Thoracic aorta (tissue), 2 donors: ENCODE data around the gene PCP2. TPM values are rescaled to one million over a fixed set of nuclear protein-coding genes. Genes with fewer than 3 reads are reported as not detected.

ENCODE experiments used
- ATAC-seq: fragments of 150-250 bp; one replicate; pipeline ENCODE4 v1.8.0; 2017; ENCODE audit warnings: low read depth; ENCODE audit not compliant: insufficient number of reproducible peaks, low FRiP score
- DNase-seq: peaks from one replicate; pipeline ENCODE4 v3.0.0-alpha.2; 2020; ENCODE audit warnings: low spot score
- H3K27ac ChIP-seq, 2 donors: fragments of 200-600 bp; sonication (generic); 1 replicate in 1 of 2; 2 replicates in 1 of 2; pipeline ENCODE4 v1.5.1; 2016; ENCODE audit warnings: mild to moderate bottlenecking in 2 of 2, moderate library complexity in 2 of 2
- H3K27me3 ChIP-seq: fragments of 200-600 bp; sonication (generic); replicated peaks from 2 replicates; pipeline ENCODE4 v1.6.0; 2016; ENCODE audit warnings: mild to moderate bottlenecking; ENCODE audit not compliant: insufficient read depth
- H3K36me3 ChIP-seq: fragments of 200-600 bp; sonication (generic); one replicate; pipeline ENCODE4 v1.5.1; 2016
- H3K4me1 ChIP-seq, 2 donors: fragments of 200-600 bp; sonication (generic); 1 replicate in 1 of 2; 2 replicates in 1 of 2; pipeline versions ENCODE4 v1.5.1 to v1.6.0; 2016; ENCODE audit warnings: low read depth in 2 of 2, mild to moderate bottlenecking in 1 of 2; ENCODE audit not compliant: control insufficient read depth in 1 of 2
- H3K4me3 ChIP-seq: fragments of 200-600 bp; sonication (generic); 2 replicates; pipeline ENCODE4 v1.5.1; 2016; ENCODE audit warnings: mild to moderate bottlenecking
- H3K9me3 ChIP-seq: fragments of 200-600 bp; sonication (generic); 2 replicates; pipeline ENCODE4 v1.5.1; 2016
- total RNA-seq, 2 donors: library from RNA; depleted of rRNA; stranded (reverse); fragments of >200 nt; gene quantifications; one replicate each; pipeline versions ENCODE4 v1.1.0 to v1.2.3, GENCODE V29; 2016
- TF ChIP-seq, protein P1 (sequence below): fragments of 200-600 bp; sonication (generic); IDR thresholded peaks from one replicate; pipeline ENCODE4 v1.5.1; 2019; ENCODE audit warnings: antibody characterized with exemption

Gene PCP2
- total RNA-seq, 2 donors from 2014 or later, result not detected

DNA sequence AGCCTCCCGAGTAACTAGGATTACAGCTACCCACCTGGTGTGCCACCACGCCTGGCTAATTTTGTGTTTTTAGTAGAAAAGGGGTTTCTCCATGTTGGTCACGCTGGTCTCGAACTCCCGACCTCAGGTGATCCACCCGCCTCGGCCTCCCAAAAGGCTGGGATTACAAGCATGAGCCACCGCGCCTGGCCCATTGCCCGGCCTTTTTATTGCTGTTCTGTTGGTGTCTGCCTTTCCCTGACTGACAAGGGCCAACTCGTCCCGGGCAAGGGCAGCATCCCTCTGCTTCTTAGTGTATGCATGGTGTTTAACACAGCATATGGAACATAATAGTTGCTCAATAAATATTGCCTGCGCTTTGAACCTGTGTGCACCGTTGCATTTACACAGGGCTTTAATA is 29.1 kb upstream of the PCP2 start:
- no peak for ATAC-seq
- no peaks in the 10 kb centered on the region for H3K27me3 ChIP-seq
- TF ChIP-seq, protein P1, sequence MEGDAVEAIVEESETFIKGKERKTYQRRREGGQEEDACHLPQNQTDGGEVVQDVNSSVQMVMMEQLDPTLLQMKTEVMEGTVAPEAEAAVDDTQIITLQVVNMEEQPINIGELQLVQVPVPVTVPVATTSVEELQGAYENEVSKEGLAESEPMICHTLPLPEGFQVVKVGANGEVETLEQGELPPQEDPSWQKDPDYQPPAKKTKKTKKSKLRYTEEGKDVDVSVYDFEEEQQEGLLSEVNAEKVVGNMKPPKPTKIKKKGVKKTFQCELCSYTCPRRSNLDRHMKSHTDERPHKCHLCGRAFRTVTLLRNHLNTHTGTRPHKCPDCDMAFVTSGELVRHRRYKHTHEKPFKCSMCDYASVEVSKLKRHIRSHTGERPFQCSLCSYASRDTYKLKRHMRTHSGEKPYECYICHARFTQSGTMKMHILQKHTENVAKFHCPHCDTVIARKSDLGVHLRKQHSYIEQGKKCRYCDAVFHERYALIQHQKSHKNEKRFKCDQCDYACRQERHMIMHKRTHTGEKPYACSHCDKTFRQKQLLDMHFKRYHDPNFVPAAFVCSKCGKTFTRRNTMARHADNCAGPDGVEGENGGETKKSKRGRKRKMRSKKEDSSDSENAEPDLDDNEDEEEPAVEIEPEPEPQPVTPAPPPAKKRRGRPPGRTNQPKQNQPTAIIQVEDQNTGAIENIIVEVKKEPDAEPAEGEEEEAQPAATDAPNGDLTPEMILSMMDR, result no peak

DNA sequence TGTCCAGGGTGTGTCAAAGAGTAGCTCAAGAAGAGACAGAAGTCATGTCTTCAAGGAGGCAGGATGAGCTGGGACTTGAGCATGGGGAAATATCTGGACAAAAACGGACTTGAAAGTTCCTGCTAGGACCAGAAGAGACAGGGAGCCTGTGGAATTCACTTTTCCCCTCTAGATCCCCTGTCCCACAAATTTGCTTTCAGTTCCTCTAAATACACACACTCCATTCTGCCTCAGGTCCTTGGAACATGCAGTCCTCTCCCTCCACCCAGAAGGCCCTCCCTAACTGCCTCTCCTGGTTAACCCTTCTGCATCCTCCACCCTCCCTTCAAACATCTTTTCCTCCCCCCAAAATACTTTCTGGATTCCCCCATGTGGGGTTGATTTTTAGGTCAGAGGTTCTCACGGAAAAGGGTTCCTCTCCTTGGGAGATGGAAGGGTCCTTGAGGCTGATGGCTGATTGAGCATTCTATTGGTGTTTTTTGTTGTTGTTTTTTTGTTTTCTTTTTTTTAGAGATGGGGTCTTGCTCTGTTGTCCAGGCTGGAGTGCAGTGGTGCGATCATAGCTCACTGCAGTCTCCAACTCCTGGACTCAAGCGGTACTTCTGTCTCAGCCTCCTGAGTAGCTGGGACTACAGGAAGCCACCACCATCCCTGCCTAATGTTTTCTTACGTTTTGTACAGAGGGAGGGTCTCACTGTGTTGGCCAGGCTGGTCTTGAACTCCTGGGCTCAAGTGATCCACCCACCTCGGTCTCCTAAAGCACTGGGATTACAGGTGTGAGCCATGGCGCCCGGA is 28.4 kb upstream of the PCP2 start:
- Histone ChIP-seq H3K4me1 (no peaks in the 10 kb centered on the region), H3K27ac (no peak overlapping the region), H3K4me3 (no peak overlapping the region), H3K36me3 (no peaks in the 10 kb centered on the region), H3K27me3 (no peaks in the 10 kb centered on the region), H3K9me3 (no peaks in the 10 kb centered on the region)
- ATAC-seq (no peak), DNase-seq (no peak)
- TF ChIP-seq, protein P1, result no peak

More for the DNA sequence above, 29.1 kb upstream of the PCP2 start:
- Histone ChIP-seq H3K36me3 (no peaks in the 10 kb centered on the region), H3K27ac (no peak overlapping the region), H3K4me3 (no peak overlapping the region), H3K4me1 (no peaks in the 10 kb centered on the region), H3K9me3 (no peaks in the 10 kb centered on the region)
- no peak for DNase-seq

DNA sequence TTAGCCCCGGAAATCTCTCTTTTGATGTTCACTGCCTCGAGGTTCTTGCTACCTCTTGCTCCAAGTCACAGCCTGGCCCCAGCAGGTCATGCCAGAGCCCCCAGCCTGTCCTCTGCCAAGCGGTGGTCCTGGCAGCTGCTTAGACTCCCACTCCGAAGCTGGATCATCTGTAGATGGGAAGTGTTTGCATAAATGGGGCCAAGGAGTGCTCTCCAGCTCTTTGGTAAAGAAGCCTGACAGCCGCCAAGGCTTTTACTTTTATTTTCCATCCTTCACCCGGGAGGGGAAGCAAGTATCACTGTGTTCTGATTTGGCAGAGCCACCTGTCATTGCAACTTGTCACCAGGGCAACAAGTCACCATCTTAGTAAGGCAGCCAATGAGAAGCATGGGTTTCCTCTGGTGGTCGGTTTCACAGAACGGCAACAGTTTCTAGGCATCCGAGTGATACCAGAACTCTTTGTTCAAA is 24.7 kb upstream of the PCP2 start:
- TF ChIP-seq, protein P1, result no peak
- no peak for ATAC-seq
- DNase-seq, result no peak
- Histone ChIP-seq H3K27me3 (no peaks in the 10 kb centered on the region), H3K4me3 (no peak overlapping the region), H3K9me3 (no peaks in the 10 kb centered on the region), H3K4me1 (no peaks in the 10 kb centered on the region), H3K27ac (no peak overlapping the region), H3K36me3 (no peaks in the 10 kb centered on the region)

DNA sequence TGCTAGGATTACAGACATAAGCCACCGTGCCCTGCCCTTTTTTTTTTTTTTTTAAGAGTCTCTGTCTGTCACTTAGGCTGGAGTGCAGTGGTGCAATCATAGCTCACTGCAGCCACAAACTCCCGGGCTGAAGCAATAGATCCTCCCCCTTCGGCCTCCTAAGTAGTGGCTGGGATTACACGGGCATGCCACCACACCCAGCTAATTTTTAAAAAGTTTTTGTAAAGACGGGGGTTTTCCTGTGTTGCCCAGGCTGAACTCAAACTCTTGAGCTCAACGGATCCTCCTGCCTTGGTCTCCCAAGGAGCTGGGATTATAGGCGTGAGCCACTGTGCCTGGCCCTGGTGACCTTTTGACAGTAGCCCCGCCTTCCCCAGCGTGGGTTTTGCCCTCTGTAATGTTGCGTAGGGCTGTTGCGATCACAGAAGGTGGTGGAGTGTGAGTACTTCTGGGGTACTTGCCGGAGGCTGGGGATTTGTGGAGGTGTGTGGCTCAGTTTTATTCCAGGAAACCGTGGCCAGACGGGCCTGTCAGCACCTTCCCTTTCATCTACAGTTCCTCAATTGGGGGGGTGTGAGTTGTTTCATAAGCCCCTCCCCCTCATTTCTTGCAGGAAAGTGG is 23.7 kb upstream of the PCP2 start:
- Histone ChIP-seq H3K4me3 (no peak overlapping the region), H3K9me3 (no peaks in the 10 kb centered on the region), H3K27me3 (no peaks in the 10 kb centered on the region), H3K4me1 (peaks cover 0 to 3% of the 10 kb centered on the region in 2 donors), H3K27ac (no peak overlapping the region), H3K36me3 (no peaks in the 10 kb centered on the region)
- no peak for ATAC-seq
- DNase-seq, result no peak
- TF ChIP-seq, protein P1, result no peak

DNA sequence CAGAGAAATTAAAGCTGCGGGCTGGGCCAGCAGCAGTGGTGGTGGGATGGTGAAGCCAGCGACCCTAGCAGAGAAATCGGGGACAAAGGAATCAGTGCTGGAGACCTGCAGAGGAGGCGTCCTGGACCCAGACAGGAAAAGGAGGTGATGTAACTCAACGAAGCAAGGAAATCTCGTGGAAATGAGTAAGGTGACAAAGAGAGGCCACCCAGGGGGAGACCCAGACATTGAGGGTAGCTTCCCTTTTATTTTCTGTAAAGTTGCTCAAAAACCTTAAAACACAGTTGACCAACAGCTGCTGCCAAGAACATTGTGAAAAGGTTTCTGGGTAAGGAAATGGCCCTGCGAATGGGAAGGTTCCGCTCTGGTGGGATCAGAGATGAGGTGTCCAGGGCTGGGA is 22.1 kb upstream of the PCP2 start:
- no peak for DNase-seq
- H3K4me1 ChIP-seq, result peaks cover 0 to 5% of the 10 kb centered on the region in 2 donors
- no peaks in the 10 kb centered on the region for H3K27me3 ChIP-seq
- H3K36me3 ChIP-seq, result no peaks in the 10 kb centered on the region
- no peak overlapping the region for H3K4me3 ChIP-seq
- H3K9me3 ChIP-seq, result no peaks in the 10 kb centered on the region
- ATAC-seq, result no peak
- H3K27ac ChIP-seq, result no peak overlapping the region
- TF ChIP-seq, protein P1, result no peak
